Measurements from ENCODE around the gene SUGCT. TPM values are rescaled to one million over a fixed set of nuclear protein-coding genes. Genes with fewer than 3 reads are reported as not detected.

Gene SUGCT
- total and polyA plus RNA-seq, 10 donors, result 1.4 to 13.6 (median 2.5) TPM

- no peak for DNase-seq
- Histone ChIP-seq H3K4me1 (no peaks in the 10 kb centered on the region), H3K27ac (no peak overlapping the region), H3K27me3 (replicated peaks in 1 of 7) (no peaks in the 10 kb centered on the region), H3K9me3 (no peaks in the 10 kb centered on the region), H3K36me3 (no peaks in the 10 kb centered on the region), H3K4me3 (no peak overlapping the region)
- intact Hi-C loops (cut with DNase I; ENCODE audit: low total_unique reads), result no loop called here
- 89 to 98% (median 96%) methylated on average over 3 of the region's 3 CpGs for WGBS, 5 donors
- TF ChIP-seq CTCF (IDR thresholded peaks at IDR 0.05 in 8 of 11, conservative IDR thresholded peaks at IDR 0.05 in 3 of 11) (no peak), POLR2A (IDR thresholded peaks at IDR 0.05) (no peak), POLR2AphosphoS5 (IDR thresholded peaks at IDR 0.05) (no peak)
Measured at GRCh38 chr7:40300146-40300670, 165.4 kb downstream of the SUGCT start.

- H3K4me3 ChIP-seq, result no peak overlapping the region
- H3K9me3 ChIP-seq, result no peaks in the 10 kb centered on the region
- H3K36me3 ChIP-seq, result no peaks in the 10 kb centered on the region
- no peaks in the 10 kb centered on the region for H3K4me1 ChIP-seq
- H3K27ac ChIP-seq, result no peak overlapping the region
- DNase-seq, result no peak
- TF ChIP-seq CTCF (IDR thresholded peaks at IDR 0.05 in 8 of 11, conservative IDR thresholded peaks at IDR 0.05 in 3 of 11), result no peak
- TF ChIP-seq POLR2AphosphoS5 (IDR thresholded peaks at IDR 0.05), result no peak
- no peak for TF ChIP-seq POLR2A (IDR thresholded peaks at IDR 0.05)
- WGBS, 5 donors, result 74 to 89% (median 84%) methylated on average over 1 of the region's 1 CpG
- intact Hi-C loops (cut with DNase I; ENCODE audit: low total_unique reads), result no loop called here
- H3K27me3 ChIP-seq (replicated peaks in 1 of 7), result no peaks in the 10 kb centered on the region
Measured at GRCh38 chr7:40301486-40302068, 166.8 kb downstream of the SUGCT start.

DNA sequence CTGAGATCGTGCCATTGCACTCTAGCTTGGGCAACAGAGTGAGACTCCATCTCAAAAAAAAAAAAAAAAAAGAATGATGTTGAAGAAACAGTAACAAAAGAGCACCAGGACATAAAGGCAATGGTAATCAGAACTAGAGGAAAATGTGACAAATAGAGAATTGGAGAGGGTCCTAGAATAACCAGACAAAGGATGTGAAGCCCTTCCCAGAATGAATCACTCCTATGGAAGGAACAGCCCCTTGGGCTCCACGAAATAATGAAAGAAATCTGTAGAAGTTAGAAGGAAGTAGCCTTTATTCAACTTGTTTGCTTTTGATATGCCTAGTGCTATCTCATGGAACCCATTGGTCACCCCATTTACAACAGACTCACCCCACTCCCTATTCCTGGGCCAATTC is 169.2 kb downstream of the SUGCT start:
- Histone ChIP-seq H3K27ac (no peak overlapping the region), H3K36me3 (no peaks in the 10 kb centered on the region), H3K4me3 (no peak overlapping the region), H3K9me3 (no peaks in the 10 kb centered on the region), H3K4me1 (no peaks in the 10 kb centered on the region), H3K27me3 (replicated peaks in 1 of 7) (no peaks in the 10 kb centered on the region)
- TF ChIP-seq POLR2A (IDR thresholded peaks at IDR 0.05) (no peak), POLR2AphosphoS5 (IDR thresholded peaks at IDR 0.05) (no peak), CTCF (IDR thresholded peaks at IDR 0.05 in 8 of 11, conservative IDR thresholded peaks at IDR 0.05 in 3 of 11) (no peak)
- intact Hi-C loops (cut with DNase I; ENCODE audit: low total_unique reads), result no loop called here
- DNase-seq, result no peak
- 68 to 89% (median 81%) methylated on average over 2 of the region's 2 CpGs for WGBS, 5 donors

DNA sequence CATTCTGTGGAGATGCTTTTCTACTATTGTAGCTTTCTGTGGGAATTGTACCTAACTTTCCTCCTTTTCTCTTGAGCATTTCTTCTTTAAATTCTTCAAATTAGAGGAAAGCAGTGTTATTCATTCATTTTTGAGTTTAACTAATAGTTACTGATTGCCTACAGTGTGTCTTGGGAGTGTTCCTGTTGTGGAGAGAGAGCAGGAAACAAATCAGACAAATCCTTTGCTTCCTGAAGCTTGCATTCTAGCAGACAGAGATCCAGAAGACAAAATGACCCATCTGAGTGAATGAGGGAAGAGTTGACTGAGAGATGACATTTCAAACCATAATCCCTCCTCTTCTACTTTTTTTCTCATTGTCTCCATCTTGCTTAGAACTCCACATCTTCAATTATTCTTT is 170.4 kb downstream of the SUGCT start:
- intact Hi-C loops (cut with DNase I; ENCODE audit: low total_unique reads), result no loop called here
- no peaks in the 10 kb centered on the region for H3K36me3 ChIP-seq
- no peak overlapping the region for H3K4me3 ChIP-seq
- TF ChIP-seq POLR2AphosphoS5 (IDR thresholded peaks at IDR 0.05), result no peak
- TF ChIP-seq CTCF (IDR thresholded peaks at IDR 0.05 in 8 of 11, conservative IDR thresholded peaks at IDR 0.05 in 3 of 11), result no peak
- no peak for TF ChIP-seq POLR2A (IDR thresholded peaks at IDR 0.05)
- no peak overlapping the region for H3K27ac ChIP-seq
- no peaks in the 10 kb centered on the region for H3K4me1 ChIP-seq
- H3K27me3 ChIP-seq (replicated peaks in 1 of 7), result no peaks in the 10 kb centered on the region
- no peaks in the 10 kb centered on the region for H3K9me3 ChIP-seq
- DNase-seq, result no peak
